ENCODE measurements around the gene ARHGAP35.
"Not testable (repeated sequence)": the region's sequence is repeated elsewhere in the genome, so short reads cannot be mapped to it uniquely, and the experiment has no call there.

Gene ARHGAP35

DNA sequence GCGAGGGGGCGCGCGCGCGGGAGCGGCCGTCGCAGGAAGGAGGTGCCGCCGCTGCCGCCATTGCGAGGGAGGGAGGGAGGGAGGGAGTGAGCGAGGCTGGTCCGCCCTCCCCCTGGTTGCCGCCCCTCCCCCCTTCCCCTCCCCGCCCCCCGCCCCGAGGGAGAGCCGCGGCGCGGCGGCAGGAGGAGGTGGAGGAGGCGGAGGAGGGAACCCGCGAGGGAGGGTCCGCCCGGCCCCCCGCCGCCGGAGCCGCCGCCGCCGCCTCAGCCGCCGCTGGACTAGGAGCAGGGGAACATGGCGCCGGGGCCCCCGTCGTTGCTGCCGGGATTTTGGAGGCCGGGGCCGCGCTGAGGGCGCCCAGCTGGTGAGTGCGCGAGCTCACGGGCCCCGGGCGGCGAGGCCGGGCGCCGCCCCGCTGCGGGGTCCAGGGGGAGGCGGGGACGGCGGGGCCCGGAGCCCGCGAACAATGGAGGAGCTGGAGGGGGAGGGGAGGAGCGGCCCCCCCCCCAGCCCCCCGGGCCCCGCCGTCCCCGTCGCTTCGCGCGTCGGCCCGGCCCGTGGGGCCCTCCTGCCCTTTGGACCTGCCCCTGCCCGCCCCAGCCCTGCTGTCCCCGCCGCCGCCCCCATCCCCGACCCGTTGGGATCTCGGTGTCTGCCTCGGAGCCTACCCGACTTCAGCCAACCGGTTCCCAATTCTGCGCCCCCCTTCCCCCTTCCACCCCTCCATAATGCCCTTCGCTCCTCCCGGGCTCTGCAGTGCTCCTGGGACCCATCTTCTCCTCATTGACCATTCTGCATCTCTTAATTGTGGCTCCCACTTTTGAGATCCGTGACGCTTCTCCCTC lies at the start of gene ARHGAP35:
Gene ARHGAP35 (plus strand): TSS at position 152 of the 845 bp plus-strand sequence. CDS start 57,679 bp downstream, outside the sequence.
- DNase-seq, result peak in 1 of 2 experiments; percentile 81

DNA sequence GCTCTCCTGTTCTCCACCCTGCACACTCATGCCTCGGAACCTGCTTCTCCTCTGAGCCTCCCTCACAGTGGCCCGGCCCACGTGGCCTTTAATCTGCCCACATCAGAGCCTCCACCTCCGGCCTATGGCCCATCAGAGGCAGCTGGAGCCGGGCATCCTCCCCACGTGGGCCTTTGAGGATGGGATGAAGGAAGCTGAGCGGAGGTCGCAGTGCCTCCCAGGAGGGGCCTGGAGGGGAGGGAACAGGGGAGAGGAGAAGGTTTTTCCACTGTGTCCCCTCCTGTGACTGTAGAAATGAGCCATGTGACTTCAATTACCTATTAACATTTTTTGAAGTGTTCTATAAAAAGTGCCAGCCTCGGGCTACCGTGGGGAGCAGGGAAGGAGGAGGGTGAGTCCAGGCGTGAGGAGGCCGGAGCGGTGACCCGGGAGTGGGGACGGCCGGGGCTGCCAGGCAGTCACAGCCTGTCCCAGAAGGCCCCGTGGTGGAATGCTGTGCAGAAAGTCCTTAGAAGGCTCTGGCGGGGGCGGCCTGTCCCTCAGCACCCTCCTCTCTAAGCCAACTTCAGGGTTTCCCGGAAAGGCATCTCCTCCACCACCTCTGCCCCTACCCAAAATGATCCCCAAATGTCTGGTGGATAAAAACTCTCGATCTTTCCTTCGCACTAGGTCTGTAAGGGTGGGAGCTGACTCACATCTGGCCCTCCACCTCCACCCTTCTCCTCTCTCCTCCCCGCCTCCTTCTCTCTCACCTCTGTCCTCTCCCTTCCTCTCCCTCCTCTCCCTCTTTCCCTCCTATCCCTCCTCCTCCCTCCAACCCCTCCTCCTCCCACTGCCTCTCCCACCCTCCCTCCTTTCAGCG lies 47.6 kb upstream of the ARHGAP35 start:
- DNase-seq, result no peak

DNA sequence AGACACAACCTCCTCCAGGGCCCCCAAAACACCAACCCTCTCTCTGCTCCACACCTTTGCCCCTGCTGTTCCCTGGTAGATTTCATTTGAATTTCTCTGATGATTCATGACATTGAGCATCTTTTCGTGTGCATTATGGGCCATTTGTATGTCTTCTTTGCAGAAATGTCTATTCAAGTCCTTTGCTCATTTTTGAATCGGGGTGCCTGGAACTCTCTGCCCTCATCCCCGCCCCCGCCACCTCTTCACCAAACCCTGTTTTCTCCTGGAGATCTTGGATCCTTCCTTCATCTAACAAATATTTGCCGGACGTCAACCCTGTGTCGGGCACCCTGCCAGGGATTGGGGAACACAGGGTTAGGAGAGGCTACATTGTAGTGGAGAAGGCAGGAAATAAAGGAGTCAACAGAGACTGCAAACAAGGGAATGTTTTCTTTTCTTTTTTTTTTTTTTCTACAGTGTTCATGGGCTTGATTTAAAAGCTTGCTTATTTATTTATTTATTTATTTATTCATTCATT lies 46.9 kb upstream of the ARHGAP35 start:
- no peak for DNase-seq

DNA sequence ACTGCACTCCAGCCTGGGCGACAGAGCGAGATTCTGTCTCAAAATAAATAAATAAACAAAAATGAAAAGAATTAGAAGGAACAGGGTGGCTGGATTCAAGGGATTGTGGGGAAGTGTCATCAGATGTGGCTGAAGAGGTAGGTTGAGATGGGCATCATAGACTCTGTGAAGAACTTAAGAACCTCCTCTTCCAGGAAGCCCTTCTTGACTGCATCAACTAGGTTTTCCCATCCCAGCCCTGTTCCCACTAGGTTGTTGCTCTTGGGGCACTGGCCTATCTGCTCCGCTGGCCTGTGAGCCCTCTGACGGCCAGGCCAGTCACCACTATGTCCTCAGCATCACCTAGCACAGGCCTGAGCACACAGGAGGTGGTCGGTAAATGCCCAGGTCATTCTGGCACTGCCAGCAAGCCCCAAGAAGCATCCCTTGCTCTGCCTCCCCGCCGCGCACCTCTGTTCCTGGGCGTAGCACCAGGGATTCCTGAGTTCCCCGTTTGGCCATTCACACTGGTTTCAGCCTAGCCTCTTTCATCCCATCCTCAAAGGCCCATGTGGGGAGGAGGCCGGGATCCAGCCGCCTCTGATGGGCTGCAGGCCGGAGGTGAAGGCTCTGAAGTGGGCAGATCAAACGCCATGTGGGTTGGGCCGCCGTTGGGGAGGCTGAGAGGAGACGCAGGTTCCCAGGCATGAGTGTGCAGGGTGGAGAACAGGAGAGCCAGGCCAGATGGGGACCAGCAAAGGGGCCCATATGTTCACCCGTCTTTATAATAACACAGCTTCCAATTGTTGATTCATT lies 44.8 kb upstream of the ARHGAP35 start:
- no peak for DNase-seq

DNA sequence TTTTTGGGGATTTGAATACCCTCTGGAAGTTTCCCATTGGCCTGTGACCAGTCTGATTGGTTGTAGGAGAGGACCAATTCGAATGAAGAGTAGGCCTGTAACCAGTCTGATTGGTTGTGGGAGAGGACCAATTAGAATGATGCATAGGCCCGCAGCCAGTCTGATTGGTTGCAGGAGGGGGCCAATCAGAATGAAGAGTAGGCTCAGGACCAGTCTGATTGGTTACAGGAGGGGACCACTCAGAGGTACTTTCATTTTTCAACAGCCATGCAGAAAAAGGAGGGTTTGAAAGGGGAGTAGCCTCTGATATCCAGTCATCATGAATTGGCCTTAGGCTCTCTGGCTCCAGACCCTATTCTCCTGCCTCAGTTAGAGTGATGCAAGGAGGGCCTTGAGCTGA lies 42.0 kb upstream of the ARHGAP35 start:
- no peak for DNase-seq

DNA sequence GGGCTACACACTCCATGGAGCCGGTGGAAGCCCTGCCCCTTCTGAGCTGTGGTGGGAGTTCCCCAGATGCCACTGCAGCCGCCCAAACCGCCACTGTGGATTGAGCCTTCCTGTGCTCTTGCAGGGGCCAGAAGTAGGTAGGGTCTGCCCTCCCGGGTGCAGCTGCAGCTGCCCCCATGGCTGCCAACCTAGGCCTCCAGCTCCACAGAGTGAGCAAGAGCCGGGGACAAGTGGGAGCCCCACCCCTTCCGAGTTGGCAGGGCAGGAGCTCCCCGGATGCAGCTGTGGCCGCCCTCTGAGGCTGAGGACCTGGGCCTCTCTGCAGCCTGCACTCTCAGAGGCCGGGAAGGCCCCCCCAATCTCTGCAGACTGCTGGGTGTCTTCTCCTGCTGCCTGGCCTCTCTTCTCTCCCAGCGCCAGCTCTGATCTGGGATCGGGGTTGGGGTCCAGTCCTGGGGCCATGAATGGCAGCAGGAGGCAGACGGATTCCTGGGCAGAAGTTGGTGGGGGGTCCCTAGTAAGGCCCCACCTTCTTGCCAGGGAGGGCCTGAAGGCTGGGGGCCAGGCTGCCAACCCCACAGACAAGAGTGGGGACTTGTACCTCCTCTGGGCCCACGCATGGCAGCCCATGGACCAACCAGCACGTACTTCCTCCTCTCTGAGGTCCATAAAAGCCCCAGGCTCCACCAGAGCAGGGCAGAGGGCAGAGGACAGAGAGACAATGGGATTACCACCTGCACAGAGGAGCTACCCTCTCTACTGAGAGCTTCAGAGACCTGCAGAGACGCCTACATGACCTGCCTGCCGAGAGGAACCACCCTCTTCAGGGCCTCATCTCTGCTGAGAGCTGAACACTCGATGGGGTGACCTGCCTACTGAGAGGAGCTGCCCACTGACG lies 39.0 kb upstream of the ARHGAP35 start:
- peak; percentile 35 to 45 for DNase-seq

DNA sequence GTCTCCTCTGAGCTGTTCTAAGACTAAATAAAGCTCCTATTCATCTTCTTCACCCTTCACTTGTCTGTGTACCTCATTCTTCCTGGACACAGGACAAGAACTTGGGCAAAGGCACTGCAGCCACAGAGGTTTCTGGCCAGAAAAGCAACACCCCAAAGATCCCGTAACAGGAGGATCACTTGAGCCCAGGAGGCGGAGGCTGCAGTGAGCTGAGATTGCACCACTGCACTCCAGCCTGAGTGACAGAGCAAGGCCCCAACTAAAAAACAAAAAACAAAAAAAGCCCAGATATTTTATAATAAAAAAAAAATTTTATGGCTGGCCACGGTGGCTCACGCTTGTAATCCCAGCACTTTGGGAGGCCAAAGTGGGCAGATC lies 38.4 kb upstream of the ARHGAP35 start:
- not testable (repeated sequence) for DNase-seq

DNA sequence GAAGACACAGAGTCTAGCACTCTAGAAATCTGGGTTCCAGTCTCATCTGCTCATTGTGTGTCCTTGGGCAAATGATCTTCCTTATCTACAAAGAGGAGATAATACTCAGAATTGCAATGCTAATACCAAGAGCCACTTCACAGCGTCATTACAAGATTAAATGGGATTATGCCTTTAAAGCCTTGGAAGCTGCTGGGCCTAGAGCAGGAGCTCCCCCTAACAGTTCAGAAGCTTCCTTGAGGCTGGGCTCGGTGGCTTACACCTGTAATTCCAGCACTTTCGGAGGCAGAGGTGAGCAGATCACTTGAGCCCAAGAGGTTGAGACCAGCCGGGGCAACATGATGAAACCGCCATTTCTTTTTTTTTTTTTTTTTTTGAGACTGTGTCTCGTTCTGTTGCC lies 37.7 kb upstream of the ARHGAP35 start:
- DNase-seq, result no peak

DNA sequence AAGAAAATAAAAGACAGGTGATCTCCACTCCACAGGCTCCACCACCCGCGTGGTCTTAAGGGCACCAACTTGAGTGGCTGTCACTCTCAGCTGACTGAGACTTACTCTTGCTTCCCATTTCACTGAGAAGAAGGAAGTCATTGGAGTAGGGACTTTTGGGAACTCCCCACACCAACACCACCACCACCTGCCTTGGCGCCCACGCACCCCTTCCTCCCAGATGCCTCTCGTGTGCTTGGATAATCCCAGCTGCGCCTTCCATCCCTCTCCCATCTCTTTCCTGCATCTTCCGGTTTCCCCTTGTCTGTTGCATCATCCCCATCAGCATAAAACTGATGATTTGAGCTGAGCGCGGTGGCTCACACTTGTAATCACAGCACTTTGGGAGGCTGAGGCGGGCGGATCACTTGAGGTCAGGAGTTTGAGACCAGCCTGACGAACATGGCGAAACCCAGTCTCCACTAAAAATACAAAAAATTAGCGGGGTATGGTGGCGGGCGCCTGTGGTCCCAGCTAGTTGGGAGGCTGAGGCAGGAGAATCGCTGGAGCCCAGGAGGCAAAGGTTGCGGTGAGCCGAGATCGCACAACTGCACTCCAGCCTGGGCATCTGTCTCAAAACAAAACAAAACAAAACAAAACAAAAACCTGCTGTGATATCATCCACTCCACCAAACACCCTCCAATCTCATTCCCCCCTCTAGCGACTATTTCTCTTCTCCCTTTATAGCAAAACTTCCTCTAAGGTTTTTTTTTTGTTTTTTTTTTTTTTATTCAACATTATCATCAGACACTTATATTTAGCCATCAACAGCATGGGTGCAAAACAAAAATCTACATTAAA lies 35.7 kb upstream of the ARHGAP35 start:
- DNase-seq, result no peak

DNA sequence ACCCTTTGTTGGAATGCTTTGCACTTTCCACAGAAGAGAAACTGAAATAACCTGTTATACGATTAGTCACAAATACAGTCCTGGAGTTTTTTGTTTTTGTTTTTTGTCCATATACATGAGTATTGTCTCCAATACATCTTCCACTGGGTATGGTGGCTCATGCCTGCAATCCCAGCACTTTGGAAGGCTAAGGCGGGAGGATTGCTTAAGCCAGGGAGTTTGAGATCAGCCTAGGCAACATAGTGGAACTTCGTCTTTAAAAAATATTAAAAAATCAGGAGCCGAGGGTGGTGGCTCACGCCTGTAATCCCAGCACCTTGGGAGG lies 35.1 kb upstream of the ARHGAP35 start:
- DNase-seq, result no peak

DNA sequence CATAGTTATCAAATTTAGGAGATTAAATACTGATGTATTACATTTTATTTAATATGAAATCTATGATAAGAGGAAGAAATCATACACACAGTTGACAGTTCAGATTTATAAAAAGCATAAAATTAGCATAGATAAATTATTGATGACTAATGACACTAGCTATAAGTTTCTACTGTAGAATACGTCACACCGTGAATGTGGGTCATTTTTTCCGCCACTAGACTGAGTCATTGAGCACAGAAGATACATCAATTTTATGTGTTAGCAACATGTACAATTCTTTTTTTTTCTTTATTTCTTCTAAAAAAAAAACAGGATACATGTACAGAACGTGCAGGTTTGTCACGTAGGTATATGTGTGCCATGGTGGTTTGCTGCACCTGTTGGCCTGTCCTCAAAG lies 32.3 kb upstream of the ARHGAP35 start:
- DNase-seq, result peak; percentile 31 to 79

DNA sequence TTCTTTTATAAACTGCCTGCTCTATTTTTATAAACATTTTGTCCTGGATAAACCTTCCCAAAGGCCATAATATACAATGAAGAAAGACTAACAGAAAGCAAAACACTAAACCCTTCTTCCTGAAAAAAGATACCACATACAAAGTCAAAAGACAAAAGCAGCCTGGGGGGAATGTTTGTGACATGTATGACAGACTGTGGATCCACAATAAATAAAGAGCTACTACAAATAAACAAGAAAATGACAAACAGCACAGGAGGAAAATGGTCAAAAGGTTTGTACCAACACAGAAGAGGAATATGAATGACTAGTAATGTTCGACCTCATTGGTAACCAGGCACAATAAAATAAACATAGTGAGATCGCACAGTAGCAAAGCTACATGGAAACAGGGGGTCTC lies 29.9 kb upstream of the ARHGAP35 start:
- DNase-seq, result no peak

DNA sequence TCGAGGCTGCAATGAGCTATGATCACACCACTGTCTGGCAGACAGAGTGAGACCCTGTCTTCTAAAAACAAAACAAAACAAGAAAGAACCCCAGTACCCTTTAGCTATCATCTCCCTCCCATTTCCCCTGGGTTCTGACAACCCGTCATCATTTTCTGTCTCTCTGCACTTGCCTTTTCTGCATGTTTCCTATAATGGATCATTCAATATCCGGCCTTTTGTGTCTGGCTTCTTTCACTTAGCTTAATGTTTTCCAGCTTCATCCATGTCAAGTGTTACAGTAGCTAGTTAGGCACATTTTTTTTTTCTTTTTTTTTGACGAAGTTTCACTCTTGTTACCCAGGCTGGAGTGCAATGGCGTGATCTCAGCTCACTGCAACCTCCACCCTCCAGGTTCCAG lies 26.7 kb upstream of the ARHGAP35 start:
- DNase-seq, result no peak

DNA sequence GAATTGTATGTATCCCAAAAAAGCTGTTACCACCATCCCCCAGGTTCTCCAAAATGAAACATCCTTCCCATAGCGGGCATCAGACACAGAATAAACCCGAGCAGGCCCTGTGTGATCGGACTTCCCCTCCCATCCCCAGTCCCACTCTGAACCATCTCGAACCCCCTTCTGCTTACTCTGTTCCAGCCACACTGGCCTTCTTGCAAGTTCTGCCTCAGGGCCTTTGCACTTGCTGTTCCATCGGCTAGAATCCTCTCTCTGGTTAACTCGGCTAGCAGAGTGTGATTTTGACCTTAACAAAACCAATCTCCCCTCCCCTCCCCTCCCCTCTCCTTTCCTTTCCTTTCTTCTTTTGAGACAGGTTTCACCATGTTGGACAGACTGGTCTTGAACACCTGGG lies 25.8 kb upstream of the ARHGAP35 start:
- no peak for DNase-seq

DNA sequence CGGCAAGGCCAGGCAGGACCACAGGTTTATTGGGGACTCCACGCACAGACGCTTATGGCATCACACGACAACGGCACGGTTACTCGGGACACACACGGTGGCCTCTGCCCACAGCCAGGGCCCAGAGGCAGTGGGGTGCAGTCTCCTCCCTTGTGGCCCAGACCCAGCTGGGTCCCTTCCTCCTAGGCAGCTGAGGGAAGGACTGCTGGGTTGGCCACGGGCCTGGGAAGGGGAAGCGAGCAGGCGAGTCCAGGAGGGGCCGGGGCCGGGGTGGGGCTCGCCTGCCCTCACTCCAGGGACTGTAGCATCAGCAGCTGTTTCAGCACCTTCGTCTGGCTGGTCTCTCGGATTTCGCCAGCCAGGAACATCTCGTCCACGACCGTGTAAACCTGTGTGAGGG lies 22.6 kb upstream of the ARHGAP35 start:
- no peak for DNase-seq

DNA sequence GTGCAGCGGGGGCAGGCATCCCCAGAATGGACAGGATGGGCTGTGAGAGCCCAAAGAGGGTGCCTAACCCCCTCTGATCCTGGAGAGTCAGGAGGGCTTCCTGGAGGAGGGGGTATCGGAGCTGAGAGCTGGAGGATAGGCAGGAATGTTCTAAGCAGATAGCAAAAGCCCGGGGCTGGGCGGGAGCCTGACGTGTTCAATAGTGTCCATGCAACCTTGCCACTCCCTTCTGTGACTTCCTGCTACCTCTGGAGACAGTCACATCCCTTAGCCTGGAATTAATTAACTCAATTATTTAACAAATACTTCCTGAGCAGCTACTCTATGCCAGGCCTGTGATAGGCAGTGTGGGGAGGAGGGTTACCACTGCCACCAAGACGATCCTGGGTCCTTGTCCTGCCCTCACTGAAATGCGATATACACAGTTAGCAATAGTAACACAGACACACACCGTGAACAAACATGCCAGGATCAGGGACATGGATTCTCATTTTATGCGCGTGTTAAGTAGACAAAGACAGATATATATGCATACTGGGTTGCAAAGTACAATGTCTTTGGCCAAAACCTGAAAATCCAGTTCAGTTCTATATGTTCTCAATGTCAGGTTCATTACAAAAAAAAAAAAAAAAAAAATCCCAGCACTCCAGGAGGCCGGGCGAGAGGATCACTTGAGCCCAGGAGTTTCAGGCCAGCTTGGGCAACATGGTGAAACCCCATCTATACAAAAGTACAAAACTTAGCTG lies 20.9 kb upstream of the ARHGAP35 start:
- no peak for DNase-seq

DNA sequence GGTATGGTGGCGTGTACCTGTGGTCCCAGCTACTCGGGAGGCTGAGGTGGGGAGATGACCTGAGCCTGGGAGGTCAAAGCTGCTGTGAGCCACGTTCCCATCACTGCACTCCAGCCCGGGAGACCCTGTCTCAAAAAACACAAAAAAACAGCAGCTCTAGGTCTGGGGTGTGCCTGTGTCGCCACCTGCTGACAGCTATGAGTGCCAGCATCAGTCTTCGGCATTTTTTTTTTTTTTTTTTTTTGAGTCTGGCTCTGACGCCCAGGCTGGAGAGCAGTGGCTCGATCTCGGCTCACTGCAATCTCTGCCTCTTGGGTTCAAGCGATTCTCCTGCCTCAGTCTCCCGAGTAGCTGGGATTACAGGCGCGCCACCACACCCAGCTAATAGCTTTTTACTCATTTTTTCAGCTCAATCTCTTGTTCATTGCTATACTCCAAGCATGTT lies 20.3 kb upstream of the ARHGAP35 start:
- DNase-seq, result peak; percentile 31 to 42

DNA sequence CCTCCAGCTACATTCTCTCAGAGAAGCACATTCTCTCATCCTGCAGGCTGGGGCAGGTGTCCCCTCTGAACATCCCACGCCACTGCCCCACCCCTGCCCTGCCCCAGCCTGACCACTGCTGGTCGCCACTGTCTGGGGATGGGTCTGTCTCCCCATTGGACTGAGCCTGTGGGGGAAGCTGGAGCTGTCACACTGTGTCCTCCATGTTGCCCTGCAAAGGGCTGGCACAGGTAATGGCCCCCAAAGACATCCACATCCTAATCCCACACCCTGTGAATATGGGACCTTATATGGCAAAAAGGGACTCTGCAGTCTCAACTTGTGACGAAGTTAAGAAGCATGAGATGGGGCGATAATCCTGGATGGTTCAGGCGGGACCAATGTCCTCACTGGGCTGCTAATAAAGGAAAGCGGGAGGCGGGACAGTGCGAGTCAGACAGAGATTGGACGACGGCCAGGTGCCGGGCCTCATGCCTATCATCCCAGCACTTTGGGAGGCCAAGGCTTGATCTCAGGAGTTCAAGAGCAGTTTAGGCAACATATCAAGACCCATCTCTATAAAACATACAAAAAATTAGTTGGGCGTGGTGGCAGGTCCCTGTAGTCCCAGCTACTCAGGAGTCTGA lies 19.2 kb upstream of the ARHGAP35 start:
- DNase-seq, result no peak

DNA sequence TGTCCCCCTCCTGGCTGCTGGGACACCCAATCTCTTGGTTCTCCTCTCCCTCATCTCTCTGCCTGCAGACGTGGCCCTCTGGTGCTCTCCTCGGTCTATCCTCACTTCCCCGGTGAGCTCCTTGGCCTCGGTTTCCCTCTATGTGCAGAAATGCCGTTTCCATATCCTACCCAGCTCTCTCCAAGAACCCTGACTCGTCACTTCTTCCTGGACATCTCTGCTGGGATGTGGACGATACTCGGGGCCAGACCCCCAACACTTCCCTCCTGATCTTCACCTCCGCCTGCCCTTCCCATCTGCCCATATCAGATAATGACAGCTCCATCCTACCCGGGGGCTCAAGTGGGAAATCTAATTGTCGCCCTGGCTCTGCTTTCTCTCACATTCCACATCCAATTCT lies 18.0 kb upstream of the ARHGAP35 start:
- no peak for DNase-seq

DNA sequence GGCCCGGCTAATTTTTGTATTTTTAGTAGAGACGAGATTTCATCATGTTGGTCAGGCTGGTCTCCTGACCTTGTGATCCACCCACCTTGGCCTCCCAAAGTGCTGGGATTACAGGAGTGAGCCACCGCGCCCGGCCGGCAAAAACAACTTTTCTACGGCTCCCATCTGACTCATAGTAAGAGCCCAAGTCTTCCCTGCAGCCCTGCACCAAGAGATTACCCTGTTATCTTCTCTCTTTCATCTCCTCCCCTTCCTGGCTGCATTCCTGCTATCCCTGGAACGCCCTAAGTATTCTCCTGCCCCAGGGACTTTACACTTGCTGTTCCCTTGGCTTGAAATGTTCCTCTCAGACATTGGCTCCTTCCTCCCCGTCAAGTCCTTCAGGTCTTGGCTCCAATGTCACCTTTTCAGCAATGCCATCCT lies 16.7 kb upstream of the ARHGAP35 start:
- DNase-seq, result no peak

Data from stimulated activated CD4-positive, alpha-beta T cell treated with anti-CD3 and anti-CD28 coated beads, Interleukin-4, amount 100 ng/mL, for 4 hours (primary cell).